Left lung (tissue), 10 donors: ENCODE results near the gene PTPRN2. TPM values are rescaled to one million over a fixed set of nuclear protein-coding genes. Genes with fewer than 3 reads are reported as not detected.

Experiments used
- ATAC-seq: fragments of 200-7000 bp; cut with Tn5 transposase; one replicate; pipeline ENCODE4 v1.9.1; 2020; ENCODE audit warnings: moderate library complexity
- DNase-seq, 4 donors: peaks; one replicate each; pipeline ENCODE4 v3.0.0-alpha.2; 2013 to 2020
- H3K27ac ChIP-seq, 2 donors: fragments of 200-600 bp; sonication (generic) in 1 of 2; one replicate each; pipeline versions ENCODE4 v1.5.0 to v1.8.0; 2020 to 2021
- H3K27me3 ChIP-seq, 2 donors: fragments of 200-600 bp; sonication (generic) in 1 of 2; one replicate each; pipeline versions ENCODE4 v1.5.0 to v1.8.0; 2020 to 2021
- H3K36me3 ChIP-seq, 2 donors: fragments of 200-600 bp; sonication (generic) in 1 of 2; one replicate each; pipeline versions ENCODE4 v1.5.0 to v1.8.0; 2020 to 2021
- H3K4me1 ChIP-seq, 2 donors: fragments of 200-600 bp; one replicate each; pipeline ENCODE4 v1.8.0; 2021
- H3K4me3 ChIP-seq, 2 donors: fragments of 200-600 bp; sonication (generic) in 1 of 2; one replicate each; pipeline versions ENCODE4 v1.5.0 to v1.8.0; 2020 to 2021; ENCODE audit warnings: mild to moderate bottlenecking in 1 of 2
- H3K9me3 ChIP-seq, 2 donors: fragments of 200-600 bp; sonication (generic) in 1 of 2; one replicate each; pipeline versions ENCODE4 v1.5.0 to v1.8.0; 2020 to 2021
- CTCF ChIP-seq, 2 donors: fragments of 200-600 bp; sonication (generic) in 1 of 2; IDR thresholded peaks; one replicate each; pipeline versions ENCODE4 v1.5.0 to v1.8.0; 2021; ENCODE audit warnings: antibody characterized with exemption in 2 of 2
- intact Hi-C, 2 donors: fragments of 100-400 bp; cut with DNase I; formaldehyde crosslinking; loops; one replicate each; pipeline versions ENCODE4 v1.11.2 to v1.14.2; 2022
- polyA plus RNA-seq, 6 donors: library from polyadenylated mRNA; unstranded; fragments of 120-200 nt; gene quantifications; one replicate each; pipeline ENCODE4 v1.2.1, GENCODE V29; 2013; ENCODE audit not compliant: insufficient read length in 6 of 6
- total RNA-seq, 2 donors: library from RNA; stranded (reverse); fragmentation: NEBNext Ultra II Directional; extraction: Animal tissue kit (Norgen Biotek cat#: 25700); gene quantifications; one replicate each; pipeline ENCODE4 v1.2.1, GENCODE V29; 2021
- donor health status: DM: no; HTN: yes; CAD: no.
- donor health status: DM: no; HTN: no; CAD: no.

Gene PTPRN2
- total and polyA plus RNA-seq, 8 donors, result 4.0 to 7.8 (median 6.8) TPM

- peaks cover 21 to 55% of the 10 kb centered on the region in 2 donors for H3K27me3 ChIP-seq
- ATAC-seq, result no peak
Observed at GRCh38 chr7:158568974-158569857, 18.4 kb downstream of the PTPRN2 start.

GRCh38 chr7:158567153-158567603 is 20.4 kb downstream of the PTPRN2 start:
- Histone ChIP-seq H3K4me1 (no peaks in the 10 kb centered on the region), H3K27ac (no peak overlapping the region), H3K4me3 (no peak overlapping the region), H3K36me3 (no peaks in the 10 kb centered on the region), H3K27me3 (peaks cover 21 to 56% of the 10 kb centered on the region in 2 donors), H3K9me3 (no peaks in the 10 kb centered on the region)
- ATAC-seq (no peak), DNase-seq (no peak)
- TF ChIP-seq CTCF (IDR thresholded peaks at IDR 0.05), result no peak
- intact Hi-C loops, result no loop called here

More at GRCh38 chr7:158568974-158569857, 18.4 kb downstream of the PTPRN2 start:
- Histone ChIP-seq H3K9me3 (no peaks in the 10 kb centered on the region), H3K4me3 (no peak overlapping the region), H3K27ac (no peak overlapping the region), H3K4me1 (no peaks in the 10 kb centered on the region), H3K36me3 (no peaks in the 10 kb centered on the region)
- intact Hi-C loops, result no loop called here
- no peak for TF ChIP-seq CTCF (IDR thresholded peaks at IDR 0.05)
- DNase-seq, result no peak

DNA sequence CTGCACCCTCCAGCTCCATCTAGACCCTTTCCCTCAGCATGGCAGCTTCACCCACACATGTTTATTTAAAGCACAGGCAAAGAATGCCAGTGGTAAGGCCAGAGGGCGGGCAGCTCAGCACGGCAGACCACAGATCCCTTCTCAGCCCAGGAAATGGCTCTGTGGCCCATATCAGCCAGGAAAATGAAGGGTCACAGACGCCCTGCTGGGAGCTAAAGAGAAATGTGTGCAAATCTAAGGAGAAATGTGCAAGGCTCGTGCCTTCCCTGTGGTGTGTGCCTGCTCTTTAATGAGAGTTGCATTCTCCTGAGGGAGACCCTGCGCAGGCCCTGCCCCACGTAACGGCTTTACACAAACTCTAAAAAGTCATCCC is 23.0 kb downstream of the PTPRN2 start:
- ATAC-seq, result no peak
- H3K27ac ChIP-seq, result no peak overlapping the region

GRCh38 chr7:158563911-158564662 is 23.5 kb downstream of the PTPRN2 start:
- DNase-seq (no peak), ATAC-seq (no peak)
- no peak for TF ChIP-seq CTCF (IDR thresholded peaks at IDR 0.05)
- H3K27me3 ChIP-seq, result peaks cover 5 to 32% of the 10 kb centered on the region in 2 donors
- H3K4me3 ChIP-seq, result no peak overlapping the region
- no peaks in the 10 kb centered on the region for H3K9me3 ChIP-seq
- H3K4me1 ChIP-seq, result no peaks in the 10 kb centered on the region
- H3K36me3 ChIP-seq, result no peaks in the 10 kb centered on the region
- H3K27ac ChIP-seq, result no peak overlapping the region
- intact Hi-C loops, result no loop called here

More for the DNA sequence above, 23.0 kb downstream of the PTPRN2 start:
- H3K4me3 ChIP-seq, result no peak overlapping the region
- H3K9me3 ChIP-seq, result no peaks in the 10 kb centered on the region
- no peaks in the 10 kb centered on the region for H3K36me3 ChIP-seq
- intact Hi-C loops, result no loop called here
- no peak for DNase-seq
- TF ChIP-seq CTCF (IDR thresholded peaks at IDR 0.05), result no peak
- H3K27me3 ChIP-seq, result peaks cover 9 to 38% of the 10 kb centered on the region in 2 donors
- no peaks in the 10 kb centered on the region for H3K4me1 ChIP-seq

- intact Hi-C loops, result no loop called here
- Histone ChIP-seq H3K4me3 (no peak overlapping the region), H3K4me1 (no peaks in the 10 kb centered on the region), H3K27me3 (peaks cover 0 to 22% of the 10 kb centered on the region in 2 donors), H3K9me3 (no peaks in the 10 kb centered on the region), H3K36me3 (no peaks in the 10 kb centered on the region), H3K27ac (no peak overlapping the region)
- DNase-seq (no peak), ATAC-seq (no peak)
- no peak for TF ChIP-seq CTCF (IDR thresholded peaks at IDR 0.05)
Observed at GRCh38 chr7:158563051-158563450, 24.6 kb downstream of the PTPRN2 start.
